Lower leg skin (tissue), 3 donors: ENCODE measurements around the gene BAD.

Source experiments
- POLR2A ChIP-seq, 2 donors: fragments of 450-650 bp; IDR thresholded peaks; one replicate each; pipeline ENCODE4 v1.6.1; 2016 to 2017; ENCODE audit warnings: antibody characterized with exemption in 2 of 2, mild to moderate bottlenecking in 1 of 2, moderate library complexity in 1 of 2
- TF ChIP-seq, protein P1 (sequence below), 3 donors: fragments of 450-650 bp; IDR thresholded peaks; one replicate each; pipeline ENCODE4 v1.5.1; 2016; ENCODE audit warnings: antibody characterized with exemption in 3 of 3, mild to moderate bottlenecking in 3 of 3, moderate library complexity in 2 of 3

DNA sequence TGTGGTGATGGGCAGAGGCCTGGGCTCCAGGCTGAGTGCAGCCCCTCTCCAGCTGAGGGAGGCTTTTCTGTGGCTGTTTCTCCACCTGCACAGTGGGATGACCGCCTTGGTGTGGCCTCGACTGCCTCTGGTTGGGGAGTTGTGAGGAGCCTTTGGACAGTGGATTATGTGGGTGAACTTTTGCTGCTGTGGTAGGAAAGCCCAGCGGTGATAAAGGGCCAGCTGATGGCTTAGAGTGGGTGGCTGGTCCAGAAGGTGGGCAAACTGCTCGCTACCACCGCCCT lies 19.5 kb upstream of the BAD start:
- TF ChIP-seq, protein P1, sequence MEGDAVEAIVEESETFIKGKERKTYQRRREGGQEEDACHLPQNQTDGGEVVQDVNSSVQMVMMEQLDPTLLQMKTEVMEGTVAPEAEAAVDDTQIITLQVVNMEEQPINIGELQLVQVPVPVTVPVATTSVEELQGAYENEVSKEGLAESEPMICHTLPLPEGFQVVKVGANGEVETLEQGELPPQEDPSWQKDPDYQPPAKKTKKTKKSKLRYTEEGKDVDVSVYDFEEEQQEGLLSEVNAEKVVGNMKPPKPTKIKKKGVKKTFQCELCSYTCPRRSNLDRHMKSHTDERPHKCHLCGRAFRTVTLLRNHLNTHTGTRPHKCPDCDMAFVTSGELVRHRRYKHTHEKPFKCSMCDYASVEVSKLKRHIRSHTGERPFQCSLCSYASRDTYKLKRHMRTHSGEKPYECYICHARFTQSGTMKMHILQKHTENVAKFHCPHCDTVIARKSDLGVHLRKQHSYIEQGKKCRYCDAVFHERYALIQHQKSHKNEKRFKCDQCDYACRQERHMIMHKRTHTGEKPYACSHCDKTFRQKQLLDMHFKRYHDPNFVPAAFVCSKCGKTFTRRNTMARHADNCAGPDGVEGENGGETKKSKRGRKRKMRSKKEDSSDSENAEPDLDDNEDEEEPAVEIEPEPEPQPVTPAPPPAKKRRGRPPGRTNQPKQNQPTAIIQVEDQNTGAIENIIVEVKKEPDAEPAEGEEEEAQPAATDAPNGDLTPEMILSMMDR (IDR thresholded peaks at IDR 0.05): no peak
- no peak for TF ChIP-seq POLR2A (IDR thresholded peaks at IDR 0.05)
